ENCODE measurements around the gene EVI5.

Gene EVI5

GRCh38 chr1:92679980-92680379 lies 104.9 kb downstream of the EVI5 start:
- no peak overlapping the region for H2AFZ ChIP-seq (ENCODE audit: low read depth, low read length)
- H3K9ac ChIP-seq (ENCODE audit: low read length) = no peak overlapping the region
- no peak overlapping the region for H3K4me2 ChIP-seq (ENCODE audit: low read length)
- no peaks in the 10 kb centered on the region for H4K20me1 ChIP-seq (ENCODE audit: insufficient read depth, low read length)
- H3K79me2 ChIP-seq (ENCODE audit: low read length) = no peaks in the 10 kb centered on the region
- no peak overlapping the region for H3K27ac ChIP-seq (ENCODE audit: low read length)
- TF ChIP-seq CTCF (IDR thresholded peaks at IDR 0.05; ENCODE audit: low read depth, low read length) (no peak), EZH2phosphoT487 (IDR thresholded peaks at IDR 0.05; ENCODE audit: low read depth) (no peak)
- H3K4me1 ChIP-seq (ENCODE audit: low read length) = no peaks in the 10 kb centered on the region
- H3K4me3 ChIP-seq (ENCODE audit: low read length) = no peak overlapping the region
- no peaks in the 10 kb centered on the region for H3K36me3 ChIP-seq (replicated peaks; ENCODE audit: low read depth, low read length)
- H3K9me3 ChIP-seq (ENCODE audit: insufficient read depth, low read length) = no peaks in the 10 kb centered on the region
- H3K27me3 ChIP-seq (ENCODE audit: low read depth, low read length) = no peaks in the 10 kb centered on the region

- H2AFZ ChIP-seq (ENCODE audit: low read depth, low read length) = no peak overlapping the region
- H3K4me3 ChIP-seq (ENCODE audit: low read length) = no peak overlapping the region
- no peaks in the 10 kb centered on the region for H3K36me3 ChIP-seq (replicated peaks; ENCODE audit: low read depth, low read length)
- no peak overlapping the region for H3K4me2 ChIP-seq (ENCODE audit: low read length)
- H3K4me1 ChIP-seq (ENCODE audit: low read length) = no peaks in the 10 kb centered on the region
- no peak overlapping the region for H3K9ac ChIP-seq (ENCODE audit: low read length)
- no peaks in the 10 kb centered on the region for H3K27me3 ChIP-seq (ENCODE audit: low read depth, low read length)
- H3K9me3 ChIP-seq (ENCODE audit: insufficient read depth, low read length) = no peaks in the 10 kb centered on the region
- H3K27ac ChIP-seq (ENCODE audit: low read length) = no peak overlapping the region
- TF ChIP-seq EZH2phosphoT487 (IDR thresholded peaks at IDR 0.05; ENCODE audit: low read depth) (no peak), CTCF (IDR thresholded peaks at IDR 0.05; ENCODE audit: low read depth, low read length) (no peak)
- no peaks in the 10 kb centered on the region for H4K20me1 ChIP-seq (ENCODE audit: insufficient read depth, low read length)
- H3K79me2 ChIP-seq (ENCODE audit: low read length) = no peaks in the 10 kb centered on the region
Measured at GRCh38 chr1:92663775-92664174, 121.1 kb downstream of the EVI5 start.

GRCh38 chr1:92662048-92662447 lies 122.9 kb downstream of the EVI5 start:
- Histone ChIP-seq H2AFZ (ENCODE audit: low read depth, low read length) (no peak overlapping the region), H3K27ac (ENCODE audit: low read length) (no peak overlapping the region), H4K20me1 (ENCODE audit: insufficient read depth, low read length) (no peaks in the 10 kb centered on the region), H3K27me3 (ENCODE audit: low read depth, low read length) (no peaks in the 10 kb centered on the region), H3K36me3 (replicated peaks; ENCODE audit: low read depth, low read length) (no peaks in the 10 kb centered on the region), H3K4me1 (ENCODE audit: low read length) (no peaks in the 10 kb centered on the region), H3K4me2 (ENCODE audit: low read length) (no peak overlapping the region), H3K79me2 (ENCODE audit: low read length) (no peaks in the 10 kb centered on the region), H3K4me3 (ENCODE audit: low read length) (no peak overlapping the region), H3K9ac (ENCODE audit: low read length) (no peak overlapping the region), H3K9me3 (ENCODE audit: insufficient read depth, low read length) (no peaks in the 10 kb centered on the region)
- TF ChIP-seq CTCF (IDR thresholded peaks at IDR 0.05; ENCODE audit: low read depth, low read length) = no peak
- TF ChIP-seq EZH2phosphoT487 (IDR thresholded peaks at IDR 0.05; ENCODE audit: low read depth) = no peak

- Histone ChIP-seq H3K9ac (ENCODE audit: low read length) (no peak overlapping the region), H2AFZ (ENCODE audit: low read depth, low read length) (no peak overlapping the region), H3K27me3 (ENCODE audit: low read depth, low read length) (no peaks in the 10 kb centered on the region), H3K4me2 (ENCODE audit: low read length) (no peak overlapping the region), H3K9me3 (ENCODE audit: insufficient read depth, low read length) (0 out of 2 replicates have a peak, but pooled peaks cover 3% of the 10 kb centered on the region), H3K27ac (ENCODE audit: low read length) (no peak overlapping the region), H4K20me1 (ENCODE audit: insufficient read depth, low read length) (no peaks in the 10 kb centered on the region), H3K4me1 (ENCODE audit: low read length) (no peaks in the 10 kb centered on the region), H3K79me2 (ENCODE audit: low read length) (no peaks in the 10 kb centered on the region), H3K36me3 (replicated peaks; ENCODE audit: low read depth, low read length) (peaks cover 6% of the 10 kb centered on the region), H3K4me3 (ENCODE audit: low read length) (no peak overlapping the region)
- no peak for TF ChIP-seq EZH2phosphoT487 (IDR thresholded peaks at IDR 0.05; ENCODE audit: low read depth)
- no peak for TF ChIP-seq CTCF (IDR thresholded peaks at IDR 0.05; ENCODE audit: low read depth, low read length)
Measured at GRCh38 chr1:92657701-92658100, 127.2 kb downstream of the EVI5 start.

Measured in OCI-LY3 (cell line).